Measurements from ENCODE around the gene EMC10.

Gene EMC10

DNA sequence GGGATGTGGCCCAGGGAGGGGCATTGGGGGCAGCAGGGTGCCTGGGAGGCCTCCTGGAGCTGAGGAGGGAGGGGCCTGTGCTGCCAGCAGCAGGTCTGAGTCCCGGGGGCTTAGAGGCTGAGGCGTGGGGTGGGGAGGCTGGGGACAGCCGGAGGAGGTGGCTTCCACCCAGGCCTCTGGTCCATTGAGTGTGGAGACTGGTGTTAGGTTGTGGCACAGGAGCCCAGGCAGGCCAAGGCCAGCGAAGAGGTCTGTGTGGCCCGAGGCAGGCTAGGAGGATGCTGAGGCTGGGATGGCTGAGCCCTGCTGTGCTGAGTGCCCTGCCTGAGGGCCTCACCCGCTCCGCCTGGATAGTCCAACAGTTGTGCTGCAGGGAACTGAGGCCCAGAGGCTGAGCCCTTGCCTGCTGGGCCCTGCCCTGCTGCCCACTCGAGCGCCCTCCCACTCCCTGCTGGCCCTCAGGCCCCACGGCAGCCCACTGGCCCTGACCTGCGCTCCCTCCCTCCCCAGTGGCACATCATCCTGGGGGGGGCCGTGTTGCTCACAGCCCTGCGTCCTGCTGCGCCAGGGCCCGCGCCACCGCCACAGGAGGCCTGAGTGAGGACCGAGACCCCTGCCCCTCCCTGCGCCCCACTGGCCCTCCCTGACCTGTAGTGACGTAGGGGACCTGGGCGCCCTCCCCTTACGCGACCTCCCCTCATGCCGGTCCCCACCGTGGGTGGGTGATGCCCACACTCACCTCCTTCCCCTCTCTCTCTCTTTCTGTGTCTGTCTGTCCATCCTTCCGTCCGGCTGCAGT, 5.2 kb downstream of the EMC10 start:
- H3K9me3 ChIP-seq (ENCODE audit: control insufficient read depth, low read length) = no peaks in the 10 kb centered on the region
- no peak overlapping the region for H2BK12ac ChIP-seq (ENCODE audit: low read length in 2 of 2)
- H3K14ac ChIP-seq (ENCODE audit: low read length in 2 of 2) = no peak overlapping the region
- no peak overlapping the region for H3K9ac ChIP-seq (ENCODE audit: low read length)
- no peak overlapping the region for H3K23ac ChIP-seq (ENCODE audit: low read length in 2 of 2)
- no peak overlapping the region for H2BK120ac ChIP-seq (ENCODE audit: low read depth, low read length)
- no peak for DNase-seq
- H2BK5ac ChIP-seq (ENCODE audit: low read depth, low read length, poor library complexity, severe bottlenecking) = no peak overlapping the region
- no peak overlapping the region for H4K8ac ChIP-seq (ENCODE audit: low read length)
- H3K79me1 ChIP-seq (replicated peaks; ENCODE audit: low read length, poor library complexity, severe bottlenecking) = peaks cover 49% of the 10 kb centered on the region
- no peak overlapping the region for H3K4me3 ChIP-seq (ENCODE audit: insufficient read depth in 1 of 2, low read depth in 1 of 2, low read length in 2 of 2)
- H3K18ac ChIP-seq (ENCODE audit: low read depth in 1 of 2, low read length in 2 of 2) = no peak overlapping the region
- WGBS = 96% methylated on average over 23 of the region's 27 CpGs
- no peak overlapping the region for H2AFZ ChIP-seq (ENCODE audit: low read depth, low read length)
- no peak overlapping the region for H3K4me2 ChIP-seq (ENCODE audit: low read length, poor library complexity, severe bottlenecking)
- H3K4me1 ChIP-seq (ENCODE audit: control insufficient read depth, insufficient read depth, low read depth, low read length) = peaks cover 8% of the 10 kb centered on the region
- peaks cover 18 to 73% of the 10 kb centered on the region in 2 experiments for H3K36me3 ChIP-seq (ENCODE audit: control insufficient read depth in 1 of 2, insufficient read depth in 2 of 2, low read depth in 1 of 2, low read length in 2 of 2)
- H3K27ac ChIP-seq (ENCODE audit: low read length, poor library complexity, severe bottlenecking) = no peak overlapping the region
- no peak overlapping the region for H2AK5ac ChIP-seq (ENCODE audit: low read length, severe bottlenecking)
- H2BK15ac ChIP-seq (ENCODE audit: low read depth, poor library complexity, severe bottlenecking) = no peak overlapping the region
- no peak overlapping the region for H3K4ac ChIP-seq (ENCODE audit: low read depth in 1 of 2, low read length in 2 of 2)
- H4K91ac ChIP-seq (ENCODE audit: low read length) = no peak overlapping the region
- H3K27me3 ChIP-seq (ENCODE audit: control insufficient read depth in 1 of 2, insufficient read depth in 1 of 2, low read length in 2 of 2) = no peaks in the 10 kb centered on the region

DNA sequence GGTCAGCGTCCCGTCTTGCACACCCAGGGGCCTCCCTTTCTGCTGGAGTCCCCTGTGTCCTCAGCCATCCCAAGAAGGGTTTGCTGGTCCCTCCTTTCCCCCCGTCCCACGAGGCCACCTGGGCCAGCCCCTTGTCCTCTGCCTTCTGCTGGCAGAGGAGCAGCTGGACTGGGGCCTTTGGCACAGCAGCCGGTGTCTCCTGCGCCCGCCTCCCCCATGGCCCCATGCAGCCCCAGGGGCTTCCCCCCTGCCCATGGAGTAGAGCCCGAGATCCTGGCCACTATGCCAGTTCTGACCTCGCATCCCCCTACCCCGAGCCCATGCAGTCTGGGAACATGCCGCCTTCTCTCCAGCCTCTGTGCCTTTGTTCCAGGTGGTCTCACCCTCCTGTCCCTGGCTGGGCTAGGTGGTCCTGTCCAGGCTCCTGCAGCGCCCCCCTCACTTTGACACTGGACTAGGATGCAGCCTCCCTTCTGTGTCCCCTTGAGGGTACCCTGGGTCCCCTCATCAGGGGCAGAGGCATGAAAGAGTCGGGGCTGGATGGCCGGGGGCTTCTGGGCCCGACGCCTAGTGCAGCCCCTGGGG, 6.1 kb downstream of the EMC10 start:
- H3K79me1 ChIP-seq (replicated peaks; ENCODE audit: low read length, poor library complexity, severe bottlenecking) = peaks cover 48% of the 10 kb centered on the region
- H2AK5ac ChIP-seq (ENCODE audit: low read length, severe bottlenecking) = no peak overlapping the region
- no peak overlapping the region for H3K4me2 ChIP-seq (ENCODE audit: low read length, poor library complexity, severe bottlenecking)
- peaks cover 8% of the 10 kb centered on the region for H3K4me1 ChIP-seq (ENCODE audit: control insufficient read depth, insufficient read depth, low read depth, low read length)
- no peak overlapping the region for H3K4me3 ChIP-seq (ENCODE audit: insufficient read depth in 1 of 2, low read depth in 1 of 2, low read length in 2 of 2)
- H3K27ac ChIP-seq (ENCODE audit: low read length, poor library complexity, severe bottlenecking) = no peak overlapping the region
- peaks cover 4 to 5% of the 10 kb centered on the region in 2 experiments for H3K27me3 ChIP-seq (ENCODE audit: control insufficient read depth in 1 of 2, insufficient read depth in 1 of 2, low read length in 2 of 2)
- H3K23ac ChIP-seq (ENCODE audit: low read length in 2 of 2) = no peak overlapping the region
- peaks cover 18 to 73% of the 10 kb centered on the region in 2 experiments for H3K36me3 ChIP-seq (ENCODE audit: control insufficient read depth in 1 of 2, insufficient read depth in 2 of 2, low read depth in 1 of 2, low read length in 2 of 2)
- H2AFZ ChIP-seq (ENCODE audit: low read depth, low read length) = no peak overlapping the region
- no peak overlapping the region for H3K18ac ChIP-seq (ENCODE audit: low read depth in 1 of 2, low read length in 2 of 2)
- no peak overlapping the region for H3K4ac ChIP-seq (ENCODE audit: low read depth in 1 of 2, low read length in 2 of 2)
- H3K9ac ChIP-seq (ENCODE audit: low read length) = no peak overlapping the region
- H3K9me3 ChIP-seq (ENCODE audit: control insufficient read depth, low read length) = peaks cover 5% of the 10 kb centered on the region
- no peak for DNase-seq
- no peak overlapping the region for H4K8ac ChIP-seq (ENCODE audit: low read length)
- 95% methylated on average over 15 of the region's 16 CpGs for WGBS
- H2BK120ac ChIP-seq (ENCODE audit: low read depth, low read length) = no peak overlapping the region
- no peak overlapping the region for H2BK12ac ChIP-seq (ENCODE audit: low read length in 2 of 2)
- H2BK15ac ChIP-seq (ENCODE audit: low read depth, poor library complexity, severe bottlenecking) = no peak overlapping the region
- H2BK5ac ChIP-seq (ENCODE audit: low read depth, low read length, poor library complexity, severe bottlenecking) = no peak overlapping the region
- H4K91ac ChIP-seq (ENCODE audit: low read length) = no peak overlapping the region
- H3K14ac ChIP-seq (ENCODE audit: low read length in 2 of 2) = no peak overlapping the region

DNA sequence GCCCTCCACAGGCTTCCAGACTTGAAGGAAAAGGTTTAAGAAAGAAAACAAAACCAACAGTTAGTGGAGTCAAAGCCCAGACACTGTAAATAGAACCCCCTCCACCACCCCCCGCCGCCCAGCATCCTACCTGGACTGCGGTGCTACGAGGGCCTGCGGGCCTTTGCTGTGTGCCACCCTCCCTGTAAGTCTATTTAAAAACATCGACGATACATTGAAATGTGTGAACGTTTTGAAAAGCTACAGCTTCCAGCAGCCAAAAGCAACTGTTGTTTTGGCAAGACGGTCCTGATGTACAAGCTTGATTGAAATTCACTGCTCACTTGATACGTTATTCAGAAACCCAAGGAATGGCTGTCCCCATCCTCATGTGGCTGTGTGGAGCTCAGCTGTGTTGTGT, 6.6 kb downstream of the EMC10 start:
- Histone ChIP-seq H3K36me3 (ENCODE audit: control insufficient read depth in 1 of 2, insufficient read depth in 2 of 2, low read depth in 1 of 2, low read length in 2 of 2) (peaks cover 18 to 73% of the 10 kb centered on the region in 2 experiments), H3K18ac (ENCODE audit: low read depth in 1 of 2, low read length in 2 of 2) (no peak overlapping the region), H4K8ac (ENCODE audit: low read length) (no peak overlapping the region), H2AK5ac (ENCODE audit: low read length, severe bottlenecking) (no peak overlapping the region), H2BK5ac (ENCODE audit: low read depth, low read length, poor library complexity, severe bottlenecking) (no peak overlapping the region), H3K14ac (ENCODE audit: low read length in 2 of 2) (no peak overlapping the region), H3K4me3 (ENCODE audit: insufficient read depth in 1 of 2, low read depth in 1 of 2, low read length in 2 of 2) (no peak overlapping the region), H2BK120ac (ENCODE audit: low read depth, low read length) (no peak overlapping the region), H3K23ac (ENCODE audit: low read length in 2 of 2) (no peak overlapping the region), H2AFZ (ENCODE audit: low read depth, low read length) (no peak overlapping the region), H3K4ac (ENCODE audit: low read depth in 1 of 2, low read length in 2 of 2) (no peak overlapping the region), H2BK15ac (ENCODE audit: low read depth, poor library complexity, severe bottlenecking) (no peak overlapping the region), H3K79me1 (replicated peaks; ENCODE audit: low read length, poor library complexity, severe bottlenecking) (peaks cover 44% of the 10 kb centered on the region), H3K9ac (ENCODE audit: low read length) (no peak overlapping the region), H2BK12ac (ENCODE audit: low read length in 2 of 2) (no peak overlapping the region), H3K27ac (ENCODE audit: low read length, poor library complexity, severe bottlenecking) (no peak overlapping the region), H3K27me3 (ENCODE audit: control insufficient read depth in 1 of 2, insufficient read depth in 1 of 2, low read length in 2 of 2) (peaks cover 5 to 9% of the 10 kb centered on the region in 2 experiments), H4K91ac (ENCODE audit: low read length) (no peak overlapping the region), H3K4me1 (ENCODE audit: control insufficient read depth, insufficient read depth, low read depth, low read length) (peaks cover 5% of the 10 kb centered on the region), H3K4me2 (ENCODE audit: low read length, poor library complexity, severe bottlenecking) (no peak overlapping the region), H3K9me3 (ENCODE audit: control insufficient read depth, low read length) (peaks cover 5% of the 10 kb centered on the region)
- 93% methylated on average over 10 of the region's 10 CpGs for WGBS
- DNase-seq = no peak

DNA sequence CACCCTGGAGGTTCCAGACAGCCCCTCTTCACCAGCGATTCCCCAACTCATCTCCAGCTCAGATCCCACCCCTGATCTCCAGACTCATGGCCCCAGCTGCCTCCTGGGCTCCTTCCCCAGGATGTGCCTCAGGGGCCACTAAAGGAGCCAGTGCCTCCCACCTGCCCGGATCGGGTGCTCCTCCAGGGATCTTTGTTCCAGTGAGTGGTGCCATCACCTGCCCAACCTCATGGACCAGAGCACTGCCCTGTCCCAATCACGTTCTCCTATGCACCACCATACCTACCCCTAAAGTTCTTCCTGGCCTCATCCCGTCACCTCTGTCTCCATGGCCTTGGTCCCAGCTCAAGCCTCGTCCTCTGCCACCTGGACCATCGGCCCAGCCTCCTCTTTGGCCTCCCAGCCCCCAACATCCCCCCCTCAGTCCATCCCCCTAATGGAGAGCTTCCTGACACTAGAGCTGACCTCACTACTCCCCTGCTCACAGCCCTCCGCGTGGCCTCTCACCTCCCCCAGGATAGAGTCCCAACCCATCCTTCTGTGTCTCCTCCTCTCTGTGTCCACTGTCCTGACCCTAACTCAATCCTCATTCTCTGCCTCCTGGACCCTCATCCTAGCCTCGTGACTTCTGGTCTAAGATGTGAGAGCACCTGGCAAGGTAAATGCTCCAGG, 9.1 kb downstream of the EMC10 start:
- peaks cover 5 to 26% of the 10 kb centered on the region in 2 experiments for H3K27me3 ChIP-seq (ENCODE audit: control insufficient read depth in 1 of 2, insufficient read depth in 1 of 2, low read length in 2 of 2)
- DNase-seq = no peak
- no peak overlapping the region for H2BK120ac ChIP-seq (ENCODE audit: low read depth, low read length)
- no peak overlapping the region for H3K14ac ChIP-seq (ENCODE audit: low read length in 2 of 2)
- H3K79me1 ChIP-seq (replicated peaks; ENCODE audit: low read length, poor library complexity, severe bottlenecking) = peaks cover 22% of the 10 kb centered on the region
- H2AK5ac ChIP-seq (ENCODE audit: low read length, severe bottlenecking) = no peak overlapping the region
- H3K27ac ChIP-seq (ENCODE audit: low read length, poor library complexity, severe bottlenecking) = no peak overlapping the region
- H3K4me1 ChIP-seq (ENCODE audit: control insufficient read depth, insufficient read depth, low read depth, low read length) = peaks cover 4% of the 10 kb centered on the region
- no peak overlapping the region for H4K8ac ChIP-seq (ENCODE audit: low read length)
- H2BK12ac ChIP-seq (ENCODE audit: low read length in 2 of 2) = no peak overlapping the region
- no peak overlapping the region for H4K91ac ChIP-seq (ENCODE audit: low read length)
- peaks cover 13 to 54% of the 10 kb centered on the region in 2 experiments for H3K36me3 ChIP-seq (ENCODE audit: control insufficient read depth in 1 of 2, insufficient read depth in 2 of 2, low read depth in 1 of 2, low read length in 2 of 2)
- H3K9me3 ChIP-seq (ENCODE audit: control insufficient read depth, low read length) = peaks cover 5% of the 10 kb centered on the region
- H3K18ac ChIP-seq (ENCODE audit: low read depth in 1 of 2, low read length in 2 of 2) = no peak overlapping the region
- 92% methylated on average over 10 of the region's 10 CpGs for WGBS
- no peak overlapping the region for H3K4me3 ChIP-seq (ENCODE audit: insufficient read depth in 1 of 2, low read depth in 1 of 2, low read length in 2 of 2)
- no peak overlapping the region for H3K23ac ChIP-seq (ENCODE audit: low read length in 2 of 2)
- no peak overlapping the region for H2BK15ac ChIP-seq (ENCODE audit: low read depth, poor library complexity, severe bottlenecking)
- no peak overlapping the region for H3K9ac ChIP-seq (ENCODE audit: low read length)
- no peak overlapping the region for H3K4me2 ChIP-seq (ENCODE audit: low read length, poor library complexity, severe bottlenecking)
- no peak overlapping the region for H3K4ac ChIP-seq (ENCODE audit: low read depth in 1 of 2, low read length in 2 of 2)
- H2AFZ ChIP-seq (ENCODE audit: low read depth, low read length) = no peak overlapping the region
- no peak overlapping the region for H2BK5ac ChIP-seq (ENCODE audit: low read depth, low read length, poor library complexity, severe bottlenecking)
